DND-41 (cell line): ENCODE data around the gene NCK2.

Experiments
- ATAC-seq: fragments of 200-7000 bp; cut with Tn5 transposase; 3 replicates; pipeline ENCODE4 v1.9.1; 2021; ENCODE audit warnings: low read depth; ENCODE audit not compliant: insufficient read depth
- DNase-seq: peaks from one replicate; pipeline ENCODE4 v3.0.0-alpha.2; 2020
- H2AFZ ChIP-seq: 2 replicates; pipeline ENCODE4 v1.6.0; 2012; ENCODE audit warnings: low read depth, low read length
- H3K27ac ChIP-seq: 2 replicates; pipeline ENCODE4 v1.5.1; 2012; ENCODE audit warnings: low read length, inconsistent platforms
- H3K27me3 ChIP-seq: fragments of 200-600 bp; sonication (generic); 2 replicates; pipeline ENCODE4 v1.6.0; 2012; ENCODE audit warnings: low read length, mild to moderate bottlenecking, inconsistent platforms; ENCODE audit not compliant: insufficient read depth, poor library complexity
- H3K36me3 ChIP-seq: 2 replicates; pipeline ENCODE4 v1.5.1; 2012; ENCODE audit warnings: low read length, inconsistent platforms; ENCODE audit not compliant: insufficient read depth
- H3K4me1 ChIP-seq: 2 replicates; pipeline ENCODE4 v1.5.1; 2012; ENCODE audit warnings: mild to moderate bottlenecking, low read length; ENCODE audit not compliant: insufficient read depth
- H3K4me2 ChIP-seq: 2 replicates; pipeline ENCODE4 v1.6.0; 2012; ENCODE audit warnings: mild to moderate bottlenecking, moderate library complexity, low read length, inconsistent platforms; ENCODE audit not compliant: insufficient read depth
- H3K4me3 ChIP-seq, 2 experiments: fragments of 200-600 bp in 1 of 2; shearing (Covaris generic) in 1 of 2; 2 replicates each; pipeline ENCODE4 v1.5.1; 2012 to 2016; ENCODE audit warnings: inconsistent platforms in 2 of 2, low read length in 2 of 2, mild to moderate bottlenecking in 2 of 2, low read depth in 1 of 2, moderate library complexity in 1 of 2
- H3K79me2 ChIP-seq: 2 replicates; pipeline ENCODE4 v1.6.0; 2012; ENCODE audit warnings: low read length, inconsistent platforms; ENCODE audit not compliant: insufficient read depth
- H3K9ac ChIP-seq: 2 replicates; pipeline ENCODE4 v1.6.0; 2012; ENCODE audit warnings: low read depth, mild to moderate bottlenecking, inconsistent platforms, low read length, moderate library complexity
- H3K9me3 ChIP-seq: 2 replicates; pipeline ENCODE4 v1.5.1; 2012; ENCODE audit warnings: low read length, moderate library complexity, mild to moderate bottlenecking, inconsistent platforms; ENCODE audit not compliant: insufficient read depth, severe bottlenecking
- H4K20me1 ChIP-seq: 2 replicates; pipeline ENCODE4 v1.6.0; 2012; ENCODE audit warnings: low read length; ENCODE audit not compliant: insufficient read depth
- CTCF ChIP-seq: IDR thresholded peaks from 2 replicates; pipeline ENCODE4 v1.5.1; 2012; ENCODE audit warnings: borderline replicate concordance, low read length, moderate library complexity, mild to moderate bottlenecking; ENCODE audit not compliant: poor library complexity, severe bottlenecking; ENCODE audit errors: extremely low read depth
- EZH2 ChIP-seq: IDR thresholded peaks from 3 replicates; pipeline ENCODE4 v1.6.1; 2012; ENCODE audit warnings: borderline replicate concordance, low read depth, mild to moderate bottlenecking, moderate library complexity, low read length, inconsistent platforms; ENCODE audit not compliant: severe bottlenecking

NCK2 gene

DNA sequence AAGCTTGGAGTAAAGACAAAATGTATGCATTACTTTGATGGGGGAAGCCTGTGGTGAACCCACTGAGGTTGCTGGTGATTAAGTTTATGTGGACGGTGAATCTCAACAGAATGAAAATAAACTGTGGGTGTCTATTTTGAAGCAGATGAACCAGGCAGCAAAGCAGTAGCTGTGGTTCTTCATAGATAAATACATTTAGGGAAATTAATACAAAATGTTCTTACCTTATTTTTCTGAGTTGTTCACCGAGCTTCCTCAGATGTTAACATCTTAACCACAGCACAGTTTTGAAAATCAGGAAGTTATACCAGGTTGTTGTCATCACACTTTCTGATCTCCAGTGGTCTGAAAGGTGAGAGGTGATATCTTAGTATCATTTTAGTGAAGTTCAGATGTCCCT is 53.9 kb downstream of the NCK2 start:
- H3K9ac ChIP-seq = peak overlapping the region; percentile 58
- H3K4me2 ChIP-seq = peak overlapping the region; percentile 50
- peaks cover 27% of the 10 kb centered on the region for H4K20me1 ChIP-seq
- H3K36me3 ChIP-seq = peaks cover 5% of the 10 kb centered on the region; the same call in 1 of the 2 replicates
- peaks cover 68% of the 10 kb centered on the region for H3K4me1 ChIP-seq
- H2AFZ ChIP-seq = no peak overlapping the region
- H3K4me3 ChIP-seq = peak overlapping the region in 1 of 2 experiments; percentile 43; a peak in 2 of 4 replicates
- H3K27me3 ChIP-seq = no peaks in the 10 kb centered on the region
- peaks cover 71% of the 10 kb centered on the region for H3K79me2 ChIP-seq
- no peaks in the 10 kb centered on the region for H3K9me3 ChIP-seq
- TF ChIP-seq CTCF (no peak), EZH2 (no peak)
- DNase-seq (peak; percentile 56), ATAC-seq (peak; percentile 44)
- peak overlapping the region; percentile 99 for H3K27ac ChIP-seq

GRCh38 chr2:105800036-105800713 is 55.5 kb downstream of the NCK2 start:
- Histone ChIP-seq H3K36me3 (peaks cover 5% of the 10 kb centered on the region; the same call in 1 of the 2 replicates), H2AFZ (no peak overlapping the region), H3K4me1 (peaks cover 52% of the 10 kb centered on the region), H3K79me2 (peaks cover 73% of the 10 kb centered on the region), H3K9me3 (no peaks in the 10 kb centered on the region), H3K4me3 (no peak overlapping the region), H3K4me2 (no peak overlapping the region), H3K27me3 (no peaks in the 10 kb centered on the region), H4K20me1 (peaks cover 37% of the 10 kb centered on the region), H3K9ac (no peak overlapping the region), H3K27ac (peak overlapping the region; percentile 22; the same call in 1 of the 2 replicates)
- ATAC-seq (no peak), DNase-seq (no peak)
- TF ChIP-seq CTCF (no peak), EZH2 (no peak)

DNA sequence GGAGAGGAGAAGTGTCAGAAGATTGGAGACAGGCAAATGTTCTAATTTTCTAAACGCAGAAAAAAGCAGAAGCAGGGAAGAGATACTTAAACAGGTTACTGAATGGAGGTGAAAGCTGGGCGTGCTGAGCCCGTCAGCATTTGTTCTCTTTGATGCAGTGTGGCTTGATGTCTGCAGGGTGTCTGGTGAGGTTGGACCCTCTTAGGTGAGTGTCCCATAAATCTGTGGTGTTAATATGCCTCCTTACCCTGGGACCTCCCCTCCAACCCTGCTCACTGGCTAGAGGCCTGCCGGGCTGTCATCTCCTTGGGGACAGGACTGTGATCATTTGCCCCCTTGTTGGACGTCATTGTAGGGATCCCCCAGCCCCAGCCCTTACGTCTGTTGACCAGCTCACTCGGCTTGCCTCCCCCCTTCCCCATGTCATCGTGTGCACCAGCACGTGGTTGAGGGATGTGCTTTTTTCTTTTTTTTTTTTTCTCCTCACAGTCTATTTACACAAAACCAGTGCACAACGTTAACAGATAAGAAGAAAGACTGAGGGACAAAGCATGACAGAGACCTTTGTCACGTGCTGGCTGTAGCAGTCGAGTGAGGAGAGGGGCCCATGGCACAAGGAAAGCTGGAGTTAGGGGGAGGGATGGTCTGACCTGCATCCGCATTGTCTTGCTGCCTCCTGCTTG is 56.4 kb downstream of the NCK2 start:
- H3K36me3 ChIP-seq = peaks cover 5% of the 10 kb centered on the region; the same call in 1 of the 2 replicates
- TF ChIP-seq CTCF = no peak
- TF ChIP-seq EZH2 = no peak
- H3K4me3 ChIP-seq = no peak overlapping the region
- H3K9me3 ChIP-seq = no peaks in the 10 kb centered on the region
- ATAC-seq (no peak), DNase-seq (no peak)
- peaks cover 42% of the 10 kb centered on the region for H4K20me1 ChIP-seq
- no peak overlapping the region for H2AFZ ChIP-seq
- no peak overlapping the region for H3K27ac ChIP-seq
- H3K27me3 ChIP-seq = no peaks in the 10 kb centered on the region
- H3K79me2 ChIP-seq = peaks cover 75% of the 10 kb centered on the region
- no peak overlapping the region for H3K9ac ChIP-seq
- H3K4me1 ChIP-seq = peaks cover 43% of the 10 kb centered on the region
- no peak overlapping the region for H3K4me2 ChIP-seq
